MG63 (cell line): ENCODE data around the gene SORL1. TPM values are rescaled to one million over a fixed set of nuclear protein-coding genes. Genes with fewer than 3 reads are reported as not detected.
A peak's percentile ranks its signal among the peaks of the same experiment; 100 is the strongest.
"Not testable (repeated sequence)": the region's sequence is repeated elsewhere in the genome, so short reads cannot be mapped to it uniquely, and the experiment has no call there.

Experiments used
- DNase-seq: peaks from one replicate; pipeline ENCODE4 v3.0.0-alpha.2; 2020
- H3K27me3 ChIP-seq: fragments of 250-450 bp; sonication (Bioruptor Pico); 2 replicates; pipeline ENCODE4 v1.5.1; 2020; ENCODE audit warnings: mild to moderate bottlenecking, moderate library complexity
- H3K36me3 ChIP-seq: fragments of 250-450 bp; sonication (Bioruptor Pico); 2 replicates; pipeline ENCODE4 v1.5.1; 2020; ENCODE audit warnings: mild to moderate bottlenecking, moderate library complexity
- H3K4me3 ChIP-seq: fragments of 250-450 bp; sonication (Bioruptor Pico); 2 replicates; pipeline ENCODE4 v1.5.1; 2020; ENCODE audit warnings: mild to moderate bottlenecking, moderate library complexity
- H3K9me3 ChIP-seq: fragments of 250-450 bp; sonication (Bioruptor Pico); 2 replicates; pipeline ENCODE4 v1.5.1; 2020; ENCODE audit warnings: mild to moderate bottlenecking, moderate library complexity
- total RNA-seq: library from RNA; depleted of rRNA; stranded (reverse); fragments of >200 nt; shearing (Covaris generic); gene quantifications from 2 replicates; pipeline ENCODE4 v1.2.3, GENCODE V29; 2014; ENCODE audit warnings: low replicate concordance

SORL1 gene
- total RNA-seq, 1 experiment from 2014 or later = 0.69 TPM

- peaks cover 5% of the 10 kb centered on the region; the same call in 1 of the 2 replicates for H3K27me3 ChIP-seq
- no peak for DNase-seq
- no peak overlapping the region for H3K4me3 ChIP-seq
- H3K9me3 ChIP-seq = 0 out of 2 replicates have a peak, but pooled peaks cover 3% of the 10 kb centered on the region
- no peaks in the 10 kb centered on the region for H3K36me3 ChIP-seq
These were observed 50.9 kb downstream of the SORL1 start for GRCh38 chr11:121503051-121503450.

DNA sequence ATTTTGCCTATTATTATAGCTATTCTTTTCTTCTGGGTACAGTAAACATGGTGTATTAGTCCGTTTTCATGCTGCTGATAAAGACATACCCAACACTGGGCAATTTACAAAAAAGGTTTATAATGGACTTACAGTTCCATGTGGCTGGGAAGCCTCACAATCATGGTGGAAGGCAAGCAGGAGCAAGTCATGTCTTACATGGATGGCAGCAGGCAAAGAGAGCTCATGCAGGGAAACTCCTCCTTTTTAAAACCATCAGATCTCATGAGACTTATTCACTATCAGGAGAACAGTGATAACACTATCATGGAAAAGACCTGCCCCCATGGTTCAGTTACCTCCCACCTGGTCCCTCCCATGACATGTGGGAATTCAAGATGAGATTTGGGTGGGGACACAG lies 54.1 kb downstream of the SORL1 start:
- H3K27me3 ChIP-seq, H3K4me3 ChIP-seq, DNase-seq: not testable (repeated sequence)

GRCh38 chr11:121508449-121508848 lies 56.3 kb downstream of the SORL1 start:
- DNase-seq = no peak
- no peak overlapping the region for H3K4me3 ChIP-seq
- H3K9me3 ChIP-seq = 0 out of 2 replicates have a peak, but pooled peaks cover 3% of the 10 kb centered on the region
- peaks cover 5% of the 10 kb centered on the region; the same call in 1 of the 2 replicates for H3K27me3 ChIP-seq
- no peaks in the 10 kb centered on the region for H3K36me3 ChIP-seq

More for the DNA sequence above, 54.1 kb downstream of the SORL1 start:
- H3K36me3 ChIP-seq, H3K9me3 ChIP-seq: not testable (repeated sequence)

GRCh38 chr11:121510438-121510837 lies 58.3 kb downstream of the SORL1 start:
- Histone ChIP-seq H3K36me3 (no peaks in the 10 kb centered on the region), H3K9me3 (0 out of 2 replicates have a peak, but pooled peaks cover 2% of the 10 kb centered on the region), H3K4me3 (no peak overlapping the region), H3K27me3 (peaks cover 3% of the 10 kb centered on the region; the same call in 1 of the 2 replicates)
- no peak for DNase-seq

GRCh38 chr11:121512468-121513465 lies 60.7 kb downstream of the SORL1 start:
- H3K36me3 ChIP-seq = no peaks in the 10 kb centered on the region
- no peaks in the 10 kb centered on the region for H3K9me3 ChIP-seq
- H3K4me3 ChIP-seq = no peak overlapping the region
- no peak for DNase-seq
- no peaks in the 10 kb centered on the region for H3K27me3 ChIP-seq

DNA sequence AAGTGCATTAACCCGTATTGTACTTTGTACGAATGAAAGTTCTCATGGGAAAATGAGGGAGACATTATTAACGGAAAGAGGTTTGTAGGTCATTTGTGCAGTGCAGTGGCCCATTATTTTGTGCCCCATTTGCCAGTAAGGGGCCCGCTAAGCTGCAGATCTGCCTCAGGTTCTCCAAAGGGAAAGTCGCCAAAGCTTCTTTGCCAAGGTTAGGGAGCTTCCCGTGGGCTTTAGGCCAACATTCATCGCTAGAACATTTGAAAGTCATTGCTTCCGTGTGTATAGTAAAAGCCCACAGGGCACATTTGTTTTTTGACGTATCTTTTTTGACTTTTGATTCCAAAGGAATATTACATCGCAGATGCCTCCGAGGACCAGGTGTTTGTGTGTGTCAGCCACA lies 61.7 kb downstream of the SORL1 start:
- Histone ChIP-seq H3K27me3 (no peaks in the 10 kb centered on the region), H3K4me3 (no peak overlapping the region), H3K9me3 (no peaks in the 10 kb centered on the region), H3K36me3 (no peaks in the 10 kb centered on the region)
- DNase-seq = no peak

- no peaks in the 10 kb centered on the region for H3K36me3 ChIP-seq
- H3K27me3 ChIP-seq = no peaks in the 10 kb centered on the region
- H3K9me3 ChIP-seq = no peaks in the 10 kb centered on the region
- no peak for DNase-seq
- no peak overlapping the region for H3K4me3 ChIP-seq
These were observed 62.6 kb downstream of the SORL1 start for GRCh38 chr11:121514432-121515334.

- DNase-seq = no peak
- H3K9me3 ChIP-seq = no peaks in the 10 kb centered on the region
- no peaks in the 10 kb centered on the region for H3K36me3 ChIP-seq
- no peak overlapping the region for H3K4me3 ChIP-seq
- H3K27me3 ChIP-seq = no peaks in the 10 kb centered on the region
These were observed 63.2 kb downstream of the SORL1 start for GRCh38 chr11:121515335-121515671.

GRCh38 chr11:121517996-121518395 lies 65.9 kb downstream of the SORL1 start:
- no peak for DNase-seq
- Histone ChIP-seq H3K4me3 (no peak overlapping the region), H3K27me3 (no peaks in the 10 kb centered on the region), H3K9me3 (no peaks in the 10 kb centered on the region), H3K36me3 (no peaks in the 10 kb centered on the region)

GRCh38 chr11:121520243-121521144 lies 68.4 kb downstream of the SORL1 start:
- H3K9me3 ChIP-seq = peaks cover 4% of the 10 kb centered on the region; the same call in 1 of the 2 replicates
- no peaks in the 10 kb centered on the region for H3K36me3 ChIP-seq
- H3K4me3 ChIP-seq = no peak overlapping the region
- peak; percentile 21 for DNase-seq
- H3K27me3 ChIP-seq = no peaks in the 10 kb centered on the region

DNA sequence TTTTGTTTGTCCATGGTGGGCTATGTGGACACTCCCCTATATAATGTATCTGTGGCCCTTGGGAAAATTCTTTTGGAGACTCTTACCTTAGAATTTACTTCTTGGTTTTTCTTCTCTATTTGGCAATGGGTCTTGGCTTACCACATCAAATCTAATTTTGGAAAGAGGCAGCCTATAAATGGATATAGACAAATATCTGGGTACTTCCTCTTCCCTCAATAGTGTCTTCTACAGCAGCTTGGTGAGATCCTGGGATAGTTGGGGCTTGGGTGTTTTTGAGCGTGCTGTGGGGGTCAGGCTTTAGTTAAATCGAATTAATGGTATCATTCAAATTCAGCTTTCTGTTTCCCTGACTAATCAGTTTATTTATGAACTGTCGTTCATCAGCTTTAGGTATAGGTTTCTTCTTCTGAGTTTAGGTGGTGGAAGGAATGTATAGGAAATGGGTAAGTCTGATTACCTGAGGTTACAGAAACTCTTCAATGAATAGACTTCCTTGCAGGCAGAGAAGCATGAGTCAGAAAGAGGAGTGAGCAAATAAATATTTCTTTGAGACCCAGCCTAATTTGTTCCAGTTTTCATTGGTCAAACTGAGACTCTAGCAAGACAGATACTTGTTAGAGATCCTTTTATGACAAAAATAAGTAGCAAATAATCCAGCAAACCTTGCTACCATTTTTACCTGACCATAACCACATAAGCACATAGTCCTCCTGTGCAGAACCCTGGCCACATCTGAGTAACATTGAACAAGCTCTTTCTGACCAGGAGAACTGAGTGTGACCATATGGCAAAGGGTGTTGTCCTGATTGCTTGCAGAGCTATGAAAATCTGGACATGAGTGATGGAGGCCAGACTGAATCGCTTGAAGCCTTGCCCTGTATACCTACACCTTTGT lies 69.3 kb downstream of the SORL1 start:
- DNase-seq = no peak
- H3K27me3 ChIP-seq = no peaks in the 10 kb centered on the region
- H3K9me3 ChIP-seq = peaks cover 4% of the 10 kb centered on the region; the same call in 1 of the 2 replicates
- no peaks in the 10 kb centered on the region for H3K36me3 ChIP-seq
- no peak overlapping the region for H3K4me3 ChIP-seq

DNA sequence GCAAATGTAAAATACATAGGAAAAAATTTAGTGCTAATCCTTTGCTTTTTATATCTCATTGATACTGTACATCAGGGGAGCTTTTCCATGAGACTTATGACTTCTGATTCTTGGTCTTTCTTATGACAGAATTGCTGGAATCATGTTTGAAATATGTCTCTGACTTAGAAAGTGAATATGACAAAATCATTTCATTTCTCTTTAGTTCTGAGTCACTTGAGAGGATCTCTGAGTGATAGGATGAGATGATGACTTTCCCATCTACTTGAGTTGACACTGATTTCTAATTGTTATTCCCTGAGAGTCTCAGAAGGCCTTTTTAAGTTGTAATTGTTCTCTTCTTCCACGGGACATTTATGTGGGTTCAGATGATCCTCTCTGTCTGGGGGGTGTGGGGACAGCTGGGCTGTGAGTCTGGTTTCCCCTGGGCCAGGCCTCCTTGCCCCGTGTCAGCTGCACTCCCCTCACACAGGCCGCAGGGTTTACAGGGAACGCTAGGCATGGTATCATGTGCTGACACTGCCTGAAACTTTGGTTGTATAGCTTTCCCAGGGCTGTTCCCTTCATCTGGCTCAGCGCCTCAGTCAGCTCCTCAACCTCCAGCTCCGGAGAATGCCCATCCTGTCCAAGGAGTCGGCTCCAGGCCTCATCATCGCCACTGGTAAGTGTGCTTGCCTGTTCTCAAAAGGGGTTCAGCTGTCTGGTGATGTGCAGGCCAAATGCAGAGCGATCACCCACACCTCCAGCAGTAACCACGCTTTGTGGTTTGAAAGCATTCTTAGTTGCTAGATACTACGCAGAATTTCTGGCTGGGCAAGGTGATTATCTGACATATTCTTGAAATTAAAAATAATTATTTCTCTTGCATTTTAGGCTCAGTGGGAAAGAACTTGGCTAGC lies 70.2 kb downstream of the SORL1 start:
- Histone ChIP-seq H3K36me3 (no peaks in the 10 kb centered on the region), H3K4me3 (no peak overlapping the region), H3K9me3 (peaks cover 4% of the 10 kb centered on the region; the same call in 1 of the 2 replicates), H3K27me3 (no peaks in the 10 kb centered on the region)
- DNase-seq = no peak

DNA sequence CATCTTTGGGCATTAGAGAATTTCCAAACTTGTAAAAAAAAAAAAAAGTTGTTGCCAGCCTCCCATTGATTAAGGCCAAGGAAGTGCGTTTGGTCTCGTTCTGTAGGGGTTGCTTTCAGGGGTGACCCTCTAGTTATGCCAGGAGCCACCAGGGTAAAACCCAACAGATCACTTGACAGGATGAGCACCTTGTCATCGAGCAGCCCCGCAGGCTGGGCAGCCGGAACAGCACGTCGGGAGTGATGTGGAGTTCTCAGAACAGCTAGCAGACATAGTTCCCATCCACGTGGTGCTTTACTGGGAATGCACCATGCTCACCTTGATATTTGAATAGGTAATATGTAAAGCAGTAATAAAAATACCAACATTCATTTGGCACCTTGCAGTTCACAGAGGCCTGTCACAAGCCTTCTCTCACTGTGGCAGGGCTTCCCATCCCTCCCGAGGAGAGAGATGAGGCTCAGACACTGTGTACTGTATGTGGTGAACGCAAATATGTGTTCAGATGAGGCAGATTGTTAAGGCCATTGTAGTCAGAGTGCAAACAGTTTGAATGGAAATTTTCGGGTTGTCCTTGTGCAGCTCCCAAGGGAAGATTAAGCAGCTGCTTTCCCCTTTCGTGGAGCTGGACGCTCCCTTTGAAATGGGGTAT lies 71.6 kb downstream of the SORL1 start:
- H3K36me3 ChIP-seq = no peaks in the 10 kb centered on the region
- H3K9me3 ChIP-seq = peaks cover 4% of the 10 kb centered on the region; the same call in 1 of the 2 replicates
- DNase-seq = no peak
- no peak overlapping the region for H3K4me3 ChIP-seq
- no peaks in the 10 kb centered on the region for H3K27me3 ChIP-seq

DNA sequence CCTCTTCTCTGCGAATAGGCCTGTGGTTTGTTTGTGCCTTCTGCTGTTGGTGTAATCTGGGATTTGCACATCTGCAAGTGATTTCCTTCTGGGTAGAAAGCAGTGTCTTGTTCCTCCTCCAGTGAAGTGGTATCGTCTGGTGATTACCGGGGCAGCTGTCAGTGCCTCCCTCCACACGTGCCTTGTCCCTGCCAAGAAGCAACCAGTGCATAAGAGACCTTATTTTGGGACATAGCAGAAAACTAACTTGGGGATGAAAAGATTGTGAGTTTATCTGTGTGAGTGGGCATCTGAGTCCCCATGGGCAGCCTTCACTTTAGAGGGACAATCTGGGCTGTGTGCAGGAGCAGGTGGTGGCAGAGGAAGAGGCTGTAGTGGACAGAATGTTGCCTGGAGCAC lies 72.1 kb downstream of the SORL1 start:
- Histone ChIP-seq H3K36me3 (no peaks in the 10 kb centered on the region), H3K9me3 (peaks cover 4% of the 10 kb centered on the region; the same call in 1 of the 2 replicates), H3K4me3 (no peak overlapping the region), H3K27me3 (no peaks in the 10 kb centered on the region)
- no peak for DNase-seq
